ENCODE data around the gene ATG14. TPM values are rescaled to one million over a fixed set of nuclear protein-coding genes. Genes with fewer than 3 reads are reported as not detected.

Gene ATG14
- total RNA-seq, 2 experiments from 2014 or later: 4.1 to 4.7 TPM

DNA sequence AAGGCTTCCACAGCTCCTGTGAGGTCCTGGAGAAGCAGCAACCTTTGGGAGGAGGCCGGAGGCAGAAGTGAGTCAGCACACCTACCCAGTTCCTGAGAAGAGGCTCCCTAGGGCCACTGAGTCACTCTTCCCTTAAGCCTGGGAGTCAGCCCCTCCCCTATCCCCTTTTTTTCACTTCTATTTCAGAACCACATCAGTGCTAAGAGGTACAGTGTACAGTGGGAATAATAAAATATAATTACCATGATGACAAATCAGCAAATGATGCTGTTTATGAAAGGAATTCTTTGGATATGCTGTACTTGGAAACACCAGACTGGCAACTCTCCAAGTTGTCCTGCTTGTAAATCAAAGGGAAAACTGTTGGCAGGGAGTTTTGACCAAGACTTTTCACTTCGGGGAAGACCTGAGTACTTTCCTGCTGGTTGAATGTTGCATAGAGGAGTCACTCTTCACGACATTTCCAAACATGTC, 36.5 kb upstream of the ATG14 start:
- POLR2A ChIA-PET: no interaction called here
- Histone ChIP-seq H3K4me1 (ENCODE audit: insufficient read depth, low read length, poor library complexity, severe bottlenecking) (no peaks in the 10 kb centered on the region), H3K36me3 (ENCODE audit: insufficient read depth, low read length) (no peaks in the 10 kb centered on the region), H3K79me2 (ENCODE audit: insufficient read depth, low read depth, low read length) (no peaks in the 10 kb centered on the region), H3K27ac (ENCODE audit: low read depth, low read length, poor library complexity, severe bottlenecking) (no peak overlapping the region), H3K4me3 (ENCODE audit: low read depth, low read length, poor library complexity, severe bottlenecking) (no peak overlapping the region), H3K9me2 (ENCODE audit: insufficient read depth, low read length) (no peaks in the 10 kb centered on the region), H4K20me1 (ENCODE audit: insufficient read depth, low read length) (no peaks in the 10 kb centered on the region), H2AFZ (ENCODE audit: low read length) (no peak overlapping the region), H3K4me2 (ENCODE audit: low read length) (no peak overlapping the region), H3K9me3 (ENCODE audit: low read length) (no peaks in the 10 kb centered on the region)
- intact Hi-C loops (cut with micrococcal nuclease; ENCODE audit: unreplicated experiment): loop anchor here (5.0 kb wide), 1 partner anchor 1024 kb away; no protein-coding TSS in a partner anchor
- TF ChIP-seq EZH2phosphoT487 (IDR thresholded peaks at IDR 0.05; ENCODE audit: borderline replicate concordance, low read depth, low read length): no peak
- TF ChIP-seq, protein P1, sequence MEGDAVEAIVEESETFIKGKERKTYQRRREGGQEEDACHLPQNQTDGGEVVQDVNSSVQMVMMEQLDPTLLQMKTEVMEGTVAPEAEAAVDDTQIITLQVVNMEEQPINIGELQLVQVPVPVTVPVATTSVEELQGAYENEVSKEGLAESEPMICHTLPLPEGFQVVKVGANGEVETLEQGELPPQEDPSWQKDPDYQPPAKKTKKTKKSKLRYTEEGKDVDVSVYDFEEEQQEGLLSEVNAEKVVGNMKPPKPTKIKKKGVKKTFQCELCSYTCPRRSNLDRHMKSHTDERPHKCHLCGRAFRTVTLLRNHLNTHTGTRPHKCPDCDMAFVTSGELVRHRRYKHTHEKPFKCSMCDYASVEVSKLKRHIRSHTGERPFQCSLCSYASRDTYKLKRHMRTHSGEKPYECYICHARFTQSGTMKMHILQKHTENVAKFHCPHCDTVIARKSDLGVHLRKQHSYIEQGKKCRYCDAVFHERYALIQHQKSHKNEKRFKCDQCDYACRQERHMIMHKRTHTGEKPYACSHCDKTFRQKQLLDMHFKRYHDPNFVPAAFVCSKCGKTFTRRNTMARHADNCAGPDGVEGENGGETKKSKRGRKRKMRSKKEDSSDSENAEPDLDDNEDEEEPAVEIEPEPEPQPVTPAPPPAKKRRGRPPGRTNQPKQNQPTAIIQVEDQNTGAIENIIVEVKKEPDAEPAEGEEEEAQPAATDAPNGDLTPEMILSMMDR (conservative IDR thresholded peaks at IDR 0.05; ENCODE audit: low read length): no peak
- DNase-seq (ENCODE audit: low spot score): no peak
- BruUV-seq (replicated peaks): no TSS peak
- CTCF ChIA-PET (ENCODE audit: unreplicated experiment): interaction anchor here (1.0 kb wide), 1 partner anchor 390 kb away, joined by 3 read pairs; no protein-coding TSS in a partner anchor

DNA sequence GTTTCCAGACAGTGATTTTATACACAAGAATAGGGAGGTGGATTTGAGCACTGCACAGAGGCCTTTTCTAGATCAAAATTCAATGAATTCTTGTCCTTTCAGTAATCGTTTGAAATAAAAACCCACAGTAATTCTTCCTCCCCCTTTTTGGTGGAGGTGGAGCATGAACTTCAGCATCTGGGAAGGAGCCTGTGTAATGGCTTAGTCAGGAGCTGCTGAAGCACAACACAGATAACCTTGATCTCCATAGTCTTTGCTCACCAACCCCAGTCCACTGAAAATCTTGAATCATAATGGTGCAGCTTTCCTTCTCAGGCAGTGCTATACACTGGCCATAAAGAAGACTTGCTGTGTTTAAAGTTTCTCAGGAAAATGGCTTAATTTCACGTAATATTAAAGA, 35.2 kb upstream of the ATG14 start:
- TF ChIP-seq EZH2phosphoT487 (IDR thresholded peaks at IDR 0.05; ENCODE audit: borderline replicate concordance, low read depth, low read length): no peak
- TF ChIP-seq, protein P1 (conservative IDR thresholded peaks at IDR 0.05; ENCODE audit: low read length): no peak
- no peak for DNase-seq (ENCODE audit: low spot score)
- H2AFZ ChIP-seq (ENCODE audit: low read length): no peak overlapping the region
- CTCF ChIA-PET (ENCODE audit: unreplicated experiment): interaction anchor here (0.5 to 1.4 kb wide), 2 partner anchors 21 to 511 kb away, joined by 3 to 4 read pairs; no protein-coding TSS in a partner anchor
- H3K9me2 ChIP-seq (ENCODE audit: insufficient read depth, low read length): no peaks in the 10 kb centered on the region
- no peak overlapping the region for H3K4me2 ChIP-seq (ENCODE audit: low read length)
- POLR2A ChIA-PET: interaction anchor here (1.3 kb wide), 1 partner anchor 18 kb away, joined by 3 read pairs; no protein-coding TSS in a partner anchor
- no peaks in the 10 kb centered on the region for H3K9me3 ChIP-seq (ENCODE audit: low read length)
- H3K4me1 ChIP-seq (ENCODE audit: insufficient read depth, low read length, poor library complexity, severe bottlenecking): no peaks in the 10 kb centered on the region
- intact Hi-C loops (cut with micrococcal nuclease; ENCODE audit: unreplicated experiment): loop anchor here (5.0 kb wide), 1 partner anchor 1025 kb away; no protein-coding TSS in a partner anchor
- BruUV-seq (replicated peaks): no TSS peak
- H3K27ac ChIP-seq (ENCODE audit: low read depth, low read length, poor library complexity, severe bottlenecking): no peak overlapping the region
- no peaks in the 10 kb centered on the region for H3K79me2 ChIP-seq (ENCODE audit: insufficient read depth, low read depth, low read length)
- H4K20me1 ChIP-seq (ENCODE audit: insufficient read depth, low read length): no peaks in the 10 kb centered on the region
- no peaks in the 10 kb centered on the region for H3K36me3 ChIP-seq (ENCODE audit: insufficient read depth, low read length)
- H3K4me3 ChIP-seq (ENCODE audit: low read depth, low read length, poor library complexity, severe bottlenecking): no peak overlapping the region

DNA sequence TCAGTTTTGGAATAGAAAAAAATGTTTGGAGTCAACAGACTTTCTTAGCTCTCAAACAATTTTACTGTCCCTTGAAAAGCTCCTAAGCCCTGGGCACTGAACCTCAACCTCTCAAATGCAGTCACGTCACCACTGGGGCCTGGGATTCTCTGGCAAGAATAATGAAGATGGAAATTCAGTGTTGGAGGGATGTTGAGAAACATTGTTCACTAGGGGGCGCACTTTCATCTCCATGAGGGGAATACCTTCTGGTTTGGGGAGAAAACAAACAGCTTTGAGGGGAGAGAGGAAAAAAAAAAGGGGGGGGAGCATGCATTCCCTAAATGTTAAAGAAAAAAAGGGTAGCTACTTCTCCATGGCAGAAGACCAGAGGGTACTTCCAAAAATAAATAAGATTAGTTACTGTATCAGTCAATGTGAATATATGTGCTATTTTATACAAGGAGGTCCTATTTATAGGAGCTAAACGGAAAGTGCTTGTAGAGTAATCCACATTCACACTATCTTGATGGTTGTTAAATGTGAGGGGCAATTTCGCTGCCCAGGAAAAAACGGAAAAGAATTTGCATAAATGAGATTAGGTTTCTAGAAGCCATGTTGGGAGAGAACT, 34.6 kb upstream of the ATG14 start:
- intact Hi-C loops (cut with micrococcal nuclease; ENCODE audit: unreplicated experiment): loop anchor here (5.0 kb wide), 1 partner anchor 1026 kb away; no protein-coding TSS in a partner anchor

More for the DNA sequence above, 34.6 kb upstream of the ATG14 start:
- no peaks in the 10 kb centered on the region for H4K20me1 ChIP-seq (ENCODE audit: insufficient read depth, low read length)
- H3K4me1 ChIP-seq (ENCODE audit: insufficient read depth, low read length, poor library complexity, severe bottlenecking): no peaks in the 10 kb centered on the region
- H3K27ac ChIP-seq (ENCODE audit: low read depth, low read length, poor library complexity, severe bottlenecking): no peak overlapping the region
- CTCF ChIA-PET (ENCODE audit: unreplicated experiment): interaction anchor here (0.5 to 1.4 kb wide), 2 partner anchors 21 to 512 kb away, joined by 3 to 4 read pairs; no protein-coding TSS in a partner anchor
- H3K36me3 ChIP-seq (ENCODE audit: insufficient read depth, low read length): no peaks in the 10 kb centered on the region
- no peaks in the 10 kb centered on the region for H3K79me2 ChIP-seq (ENCODE audit: insufficient read depth, low read depth, low read length)
- BruUV-seq (replicated peaks): no TSS peak
- TF ChIP-seq, protein P1 (conservative IDR thresholded peaks at IDR 0.05; ENCODE audit: low read length): peak; percentile 91
- no peak for TF ChIP-seq EZH2phosphoT487 (IDR thresholded peaks at IDR 0.05; ENCODE audit: borderline replicate concordance, low read depth, low read length)
- no peak overlapping the region for H2AFZ ChIP-seq (ENCODE audit: low read length)
- DNase-seq (ENCODE audit: low spot score): peak; percentile 71
- no peak overlapping the region for H3K4me2 ChIP-seq (ENCODE audit: low read length)
- H3K9me3 ChIP-seq (ENCODE audit: low read length): no peaks in the 10 kb centered on the region
- no peak overlapping the region for H3K4me3 ChIP-seq (ENCODE audit: low read depth, low read length, poor library complexity, severe bottlenecking)
- H3K9me2 ChIP-seq (ENCODE audit: insufficient read depth, low read length): no peaks in the 10 kb centered on the region
- POLR2A ChIA-PET: interaction anchor here (1.3 kb wide), 1 partner anchor 19 kb away, joined by 3 read pairs; no protein-coding TSS in a partner anchor

Measured in OCI-LY7 (cell line).